Activated CD8-positive, alpha-beta memory T cell treated with anti-CD3 and anti-CD28 coated beads, Interleukin-2, amount 50 U/mL, for 48 hours (primary cell): ENCODE results near the gene MPP3.
A peak's percentile ranks its signal among the peaks of the same experiment; 100 is the strongest.
"Not testable (repeated sequence)": the region's sequence is repeated elsewhere in the genome, so short reads cannot be mapped to it uniquely, and the experiment has no call there.

ENCODE experiments used
- DNase-seq: peaks from one replicate; pipeline ENCODE4 v3.0.0-alpha.2; 2020

MPP3 gene, protein sequence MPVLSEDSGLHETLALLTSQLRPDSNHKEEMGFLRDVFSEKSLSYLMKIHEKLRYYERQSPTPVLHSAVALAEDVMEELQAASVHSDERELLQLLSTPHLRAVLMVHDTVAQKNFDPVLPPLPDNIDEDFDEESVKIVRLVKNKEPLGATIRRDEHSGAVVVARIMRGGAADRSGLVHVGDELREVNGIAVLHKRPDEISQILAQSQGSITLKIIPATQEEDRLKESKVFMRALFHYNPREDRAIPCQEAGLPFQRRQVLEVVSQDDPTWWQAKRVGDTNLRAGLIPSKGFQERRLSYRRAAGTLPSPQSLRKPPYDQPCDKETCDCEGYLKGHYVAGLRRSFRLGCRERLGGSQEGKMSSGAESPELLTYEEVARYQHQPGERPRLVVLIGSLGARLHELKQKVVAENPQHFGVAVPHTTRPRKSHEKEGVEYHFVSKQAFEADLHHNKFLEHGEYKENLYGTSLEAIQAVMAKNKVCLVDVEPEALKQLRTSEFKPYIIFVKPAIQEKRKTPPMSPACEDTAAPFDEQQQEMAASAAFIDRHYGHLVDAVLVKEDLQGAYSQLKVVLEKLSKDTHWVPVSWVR

DNA sequence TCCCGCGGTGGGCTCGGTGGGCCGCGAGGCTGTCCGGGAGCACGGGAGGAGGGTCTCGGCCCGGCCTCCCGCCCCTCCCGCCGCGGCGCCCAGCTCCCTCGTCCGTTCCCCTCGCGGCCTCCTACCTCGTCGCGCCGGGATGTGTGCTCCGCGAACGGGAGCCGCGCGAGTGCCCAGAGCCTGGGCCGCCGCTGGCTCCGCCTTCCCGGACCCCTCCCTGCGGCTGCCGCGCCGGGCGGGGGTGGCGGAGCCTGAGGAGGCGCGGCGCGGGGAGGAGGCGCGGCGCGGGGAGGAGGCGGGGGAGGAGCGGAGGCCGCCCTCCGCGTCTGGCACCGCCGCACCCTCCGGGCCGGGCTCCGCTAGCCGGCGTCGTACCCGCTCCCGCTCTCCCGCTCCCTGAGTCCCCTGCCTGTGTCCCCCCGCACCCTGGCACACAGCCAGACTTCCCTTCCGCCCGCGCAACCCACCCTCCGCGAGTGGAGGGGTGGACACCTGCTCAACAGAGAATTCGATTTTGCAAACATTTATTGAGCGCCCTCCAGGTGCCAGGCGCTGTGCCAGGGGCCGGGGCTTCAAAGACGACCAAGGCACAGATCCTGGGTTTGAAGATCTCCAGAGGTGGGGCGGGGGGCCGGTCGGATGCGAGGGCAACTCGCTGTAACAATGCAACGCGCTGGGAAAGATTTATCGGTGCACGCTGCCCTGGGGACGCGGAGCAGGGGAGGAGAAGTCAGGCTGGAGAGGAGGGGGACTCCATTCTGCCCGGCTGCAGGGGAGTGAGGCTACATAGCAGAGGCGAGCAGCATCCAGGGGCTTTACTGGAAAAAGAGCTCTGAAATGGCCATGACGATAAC lies at the start of gene MPP3:
Gene MPP3, minus strand, starts transcription at position 171 of the 854 bp plus-strand sequence. CDS start 1,240 bp downstream, outside the sequence.
- no peak for DNase-seq

DNA sequence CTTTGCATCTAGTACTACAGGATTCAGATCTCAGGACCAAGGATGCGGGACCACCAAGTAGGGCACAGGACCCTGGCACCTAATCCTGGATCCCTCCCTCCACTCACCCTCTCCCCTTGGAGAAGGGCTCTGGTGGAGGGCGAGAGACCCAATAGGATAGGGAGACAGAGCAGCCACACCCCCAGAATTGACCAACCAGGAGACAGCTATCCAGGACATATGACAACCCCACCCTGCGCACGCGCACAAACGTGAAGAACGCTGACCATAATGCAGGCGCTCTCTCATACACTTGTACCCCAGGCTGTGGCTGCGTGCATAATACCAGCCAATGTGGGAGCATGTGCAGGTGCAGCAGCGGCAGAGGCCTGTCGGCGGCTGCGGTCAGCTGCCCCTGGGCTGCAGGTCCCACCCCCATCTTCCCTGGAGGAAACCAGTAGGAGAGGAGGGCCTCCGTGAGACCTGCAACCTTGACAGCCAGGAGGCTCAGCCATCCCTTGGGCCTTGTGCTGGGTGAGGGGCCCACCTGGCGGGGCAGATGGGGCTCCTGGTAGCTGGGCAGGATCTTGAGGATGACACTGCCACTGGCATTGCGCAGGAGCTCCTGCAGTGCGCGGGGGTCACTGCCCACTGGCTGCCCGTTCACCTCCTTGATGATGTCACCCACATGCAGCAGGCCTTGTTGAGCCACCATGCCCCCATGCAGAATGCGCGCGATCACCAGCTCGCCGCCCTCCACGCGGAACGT lies 49.0 kb upstream of the MPP3 start:
- DNase-seq: no peak

DNA sequence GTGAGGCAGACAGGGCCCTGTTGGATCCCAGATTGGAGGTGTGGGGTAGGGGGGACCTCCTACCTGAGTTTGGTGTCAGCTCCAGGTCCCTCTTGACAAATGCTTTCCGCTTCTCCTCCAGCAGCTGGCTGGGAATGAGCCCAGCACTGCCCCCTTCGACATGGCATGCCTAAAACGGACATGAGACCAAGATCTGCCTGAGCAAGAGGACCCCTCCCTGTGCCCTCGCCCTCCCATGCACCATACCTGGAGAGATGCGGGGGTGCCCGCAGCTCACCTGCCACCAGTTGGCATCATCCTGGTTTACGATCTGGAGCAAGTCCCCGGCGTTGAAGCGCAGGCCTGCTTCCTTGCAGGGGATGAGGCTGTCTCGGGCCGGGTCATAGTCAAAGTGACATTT lies 48.2 kb upstream of the MPP3 start:
- DNase-seq: no peak

DNA sequence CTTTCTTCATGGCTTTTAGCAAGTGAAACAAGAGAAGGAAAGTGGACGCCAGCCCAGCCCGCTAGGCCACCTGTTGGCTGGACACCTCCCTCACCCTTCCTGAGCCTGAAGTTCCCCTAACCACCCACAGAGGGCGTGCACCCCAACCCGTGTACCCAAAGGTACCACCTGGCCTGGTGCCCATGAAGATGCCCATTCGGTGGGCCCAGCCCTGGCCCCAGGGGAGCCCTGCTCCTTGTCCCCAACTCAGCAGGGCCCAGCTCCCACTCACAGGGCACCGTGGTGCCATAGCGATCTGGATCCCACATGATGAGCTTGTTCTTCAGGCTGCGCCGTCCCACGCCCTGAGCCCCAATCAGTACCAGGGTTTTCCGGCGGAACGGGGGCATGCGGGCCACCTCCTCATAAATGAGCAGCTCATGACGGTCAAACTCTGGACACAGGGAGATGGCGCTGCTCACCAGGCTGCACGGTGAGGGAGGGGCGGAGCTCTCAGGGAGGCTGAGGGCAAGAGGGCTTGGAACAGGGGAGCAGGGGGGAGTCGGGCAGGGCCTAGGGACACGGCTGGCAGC lies 47.6 kb upstream of the MPP3 start:
- peak; percentile 75 for DNase-seq

DNA sequence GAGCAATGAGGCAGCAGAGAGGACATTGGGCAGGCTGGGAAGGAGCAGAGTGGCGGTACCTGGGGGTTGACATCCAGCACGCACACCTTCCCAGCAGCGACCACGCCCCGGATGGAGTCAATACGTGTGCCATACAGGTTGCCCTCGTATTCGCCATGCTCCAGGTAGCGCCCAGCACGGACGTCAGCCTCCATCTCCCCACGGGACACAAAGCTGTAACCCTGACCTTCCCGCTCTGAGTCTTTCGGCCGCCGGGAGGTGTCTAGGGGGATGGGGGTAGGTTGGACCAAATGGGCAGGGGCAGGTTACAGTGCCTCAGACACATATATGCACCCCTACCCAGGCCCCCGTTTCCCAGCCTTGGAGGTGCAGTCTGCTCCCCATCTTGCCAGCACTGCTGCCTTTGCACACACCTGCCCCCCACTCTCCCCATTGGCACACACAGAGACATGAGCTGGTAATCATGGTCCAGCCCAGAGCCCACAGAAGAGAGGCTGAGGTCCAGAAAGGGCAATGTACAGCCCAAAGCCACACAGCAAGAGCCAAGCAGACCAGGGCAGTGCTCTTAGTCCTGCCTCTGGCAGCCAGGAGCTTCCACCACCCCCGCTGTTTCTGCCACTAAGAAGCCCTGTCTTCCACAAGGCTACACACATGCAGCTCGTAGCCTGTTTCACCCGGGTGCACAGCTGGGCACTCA lies 46.9 kb upstream of the MPP3 start:
- DNase-seq: no peak

DNA sequence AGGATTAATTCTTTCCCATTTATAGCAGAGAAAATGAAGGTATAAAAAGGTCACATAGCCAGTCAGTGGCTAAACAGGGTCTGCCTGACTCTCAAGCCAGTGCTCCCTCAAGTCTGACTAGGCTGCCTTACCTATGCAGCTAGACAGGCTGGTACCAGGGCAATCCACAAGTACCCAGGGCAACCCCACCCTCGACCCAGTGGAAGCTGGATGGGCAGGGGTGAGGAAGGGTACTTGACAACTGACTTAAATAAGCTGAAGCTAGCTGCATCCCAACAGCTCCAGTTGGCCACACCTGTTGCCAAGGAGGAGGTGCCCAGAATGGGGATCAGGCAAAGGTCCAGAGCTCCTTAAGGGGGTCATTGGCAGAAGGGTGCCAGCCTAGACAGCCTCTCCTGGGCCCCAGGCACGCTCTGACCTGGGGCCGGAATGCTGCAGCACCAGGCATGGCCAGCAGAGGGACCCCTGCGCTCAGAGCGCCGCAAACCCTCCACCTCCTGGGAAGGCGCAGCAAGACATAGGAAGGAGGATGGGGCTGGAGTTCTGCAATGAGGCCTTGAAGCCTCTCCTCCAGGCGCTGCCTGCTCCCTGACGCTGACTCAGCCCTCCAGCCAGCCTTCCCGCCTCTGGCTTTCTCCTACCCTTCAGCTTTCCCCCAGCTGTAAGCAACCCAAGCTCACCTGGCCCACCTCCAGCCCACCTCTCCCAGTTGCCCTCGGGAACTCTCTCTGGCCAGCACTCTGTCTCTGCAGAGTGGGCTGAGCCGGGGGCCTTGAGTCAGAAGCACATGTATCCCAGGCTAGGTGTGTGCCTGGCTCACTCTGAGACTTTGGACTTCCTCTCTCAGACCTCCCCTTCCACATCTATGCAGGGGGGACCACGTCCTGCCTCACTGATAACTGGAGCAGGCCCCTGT lies 45.6 kb upstream of the MPP3 start:
- DNase-seq: peak; percentile 90

DNA sequence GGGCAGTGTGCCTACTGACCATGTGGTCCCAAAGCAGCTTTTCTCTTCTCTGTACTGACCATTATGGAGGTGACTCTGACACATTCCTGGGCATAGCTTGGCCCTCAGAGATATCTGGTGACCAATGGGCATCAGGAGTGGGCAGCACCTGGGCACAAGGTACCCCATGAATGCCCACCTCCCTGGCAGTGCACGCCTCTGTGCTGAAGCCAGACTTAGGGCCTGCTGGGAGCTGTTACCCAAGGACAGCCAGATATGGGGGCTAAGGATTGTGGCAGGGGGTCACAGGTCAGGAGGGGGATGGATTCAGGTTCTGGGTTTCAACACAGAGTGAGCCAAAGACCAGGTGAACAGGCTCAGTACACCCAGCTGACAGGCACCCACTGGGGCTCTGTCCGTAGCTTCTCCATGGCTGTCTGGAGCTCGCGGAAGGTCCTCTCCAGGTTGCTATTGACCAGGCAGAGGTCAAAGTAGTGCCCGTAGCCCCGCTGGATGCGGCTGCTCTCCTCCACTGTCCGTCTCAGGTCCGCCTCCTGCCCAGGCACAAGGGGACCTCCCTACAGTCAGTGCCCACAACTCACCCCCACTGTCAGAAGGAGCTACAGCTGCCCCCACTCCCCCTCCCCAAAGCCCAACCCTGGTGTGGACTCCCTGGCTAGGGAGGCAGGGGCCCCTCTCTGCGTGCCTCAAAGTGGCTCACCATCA lies 44.7 kb upstream of the MPP3 start:
- DNase-seq: no peak

DNA sequence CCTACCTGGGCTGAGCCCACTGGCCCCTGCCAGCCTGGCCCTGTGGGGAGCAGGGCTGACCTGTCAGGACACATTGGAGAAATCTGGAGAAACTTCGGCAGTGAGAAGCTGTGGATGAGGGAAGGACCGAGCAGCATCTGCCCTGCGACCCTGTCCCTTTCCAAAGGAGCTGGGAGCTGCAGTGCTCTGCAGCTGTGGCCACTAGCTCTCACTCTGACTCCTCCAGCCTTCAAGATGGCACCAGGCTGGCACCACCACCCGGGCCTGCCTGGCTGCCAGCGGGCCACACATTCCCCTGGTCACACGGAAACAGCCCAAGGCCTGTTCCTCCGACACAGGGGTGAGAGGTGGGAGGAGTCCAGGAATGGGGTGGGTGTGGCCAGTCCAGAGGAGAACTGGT lies 44.1 kb upstream of the MPP3 start:
- no peak for DNase-seq

DNA sequence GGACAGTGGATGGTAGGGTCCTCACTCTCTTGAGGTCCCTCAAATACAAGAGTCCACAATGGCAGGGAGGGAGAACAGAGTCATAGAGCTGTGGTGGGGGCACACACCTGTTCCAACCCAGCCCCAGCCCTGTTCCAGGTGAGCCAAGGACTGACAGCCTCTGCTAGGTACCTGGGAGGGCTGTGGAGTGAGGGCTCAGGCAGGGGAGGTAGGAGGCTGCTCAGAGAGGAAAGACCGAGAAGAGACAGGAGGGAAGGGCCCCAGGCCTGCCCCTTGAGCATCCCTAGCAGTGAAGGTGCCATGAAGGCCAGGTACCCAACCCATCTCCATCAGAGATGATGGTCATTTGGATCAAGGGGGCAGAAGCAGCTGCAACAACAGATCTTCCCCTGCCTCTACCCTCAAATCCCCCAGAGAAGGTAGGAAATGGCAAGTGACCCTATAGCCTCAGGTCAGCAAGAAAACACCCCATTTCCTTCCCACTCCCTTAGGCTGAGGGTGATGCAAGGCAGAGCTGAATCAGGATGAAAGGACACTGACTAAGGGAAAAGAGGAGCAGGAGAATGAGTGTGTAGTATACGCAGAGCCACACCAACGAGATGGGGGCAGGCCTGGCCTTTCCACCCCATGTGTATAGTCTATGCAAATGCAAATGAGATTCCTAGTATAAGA lies 42.7 kb upstream of the MPP3 start:
- DNase-seq: no peak

DNA sequence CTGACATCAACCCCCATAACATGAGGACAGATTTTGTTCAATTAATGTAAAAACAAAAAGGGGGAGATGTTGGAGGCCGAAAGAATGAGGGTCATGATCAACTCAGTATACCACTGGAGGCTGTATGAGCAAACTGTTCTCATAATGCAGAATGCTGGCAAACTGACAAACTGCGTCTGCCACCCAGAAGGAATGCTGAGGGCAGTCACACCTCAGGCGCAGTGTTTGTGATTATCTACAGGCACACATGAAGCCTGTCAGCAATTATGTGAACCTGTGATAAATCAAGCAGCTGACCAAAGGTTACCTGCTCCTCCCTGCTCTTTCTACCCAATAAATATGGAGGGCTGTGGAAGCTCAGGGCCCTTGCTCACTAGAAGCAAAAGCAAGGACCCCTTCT lies 41.3 kb upstream of the MPP3 start:
- no peak for DNase-seq

DNA sequence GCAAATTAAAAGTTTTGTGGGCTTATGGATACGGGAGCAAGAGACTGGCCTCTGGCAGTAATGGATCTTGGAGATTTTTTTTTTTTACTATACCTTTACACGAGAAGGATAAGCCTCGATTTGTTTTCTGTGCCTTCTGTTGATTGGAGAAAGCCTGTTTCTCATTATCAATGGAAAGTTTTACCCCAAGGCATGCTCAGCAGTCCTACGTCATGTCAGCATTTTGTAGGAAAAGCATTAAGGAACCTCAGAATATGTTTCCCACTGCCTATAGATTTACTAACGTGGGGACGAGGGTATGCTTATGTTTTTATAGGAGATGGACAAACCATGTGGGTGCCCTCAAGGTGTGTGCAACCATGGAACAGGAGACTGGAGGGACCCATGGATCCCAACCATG lies 40.9 kb upstream of the MPP3 start:
- DNase-seq: no peak

DNA sequence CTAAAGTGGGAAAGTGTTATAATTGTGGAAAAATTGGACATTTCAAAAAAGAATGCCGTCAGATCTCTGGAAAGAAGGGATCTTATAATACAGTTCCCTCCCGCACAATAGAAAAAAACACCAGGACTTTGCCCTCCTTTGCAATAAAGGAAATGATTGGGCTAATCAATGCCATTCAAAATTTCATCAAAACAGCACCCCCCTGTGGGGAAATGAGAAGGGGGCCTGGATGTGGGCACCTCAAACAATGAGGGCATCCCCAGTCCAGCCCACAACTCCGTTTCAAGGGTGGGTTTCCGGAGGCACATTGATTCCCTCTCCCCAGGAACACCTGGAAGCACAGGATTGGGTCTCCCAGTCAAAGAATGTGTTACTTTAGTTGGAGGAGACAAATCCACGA lies 40.1 kb upstream of the MPP3 start:
- no peak for DNase-seq

DNA sequence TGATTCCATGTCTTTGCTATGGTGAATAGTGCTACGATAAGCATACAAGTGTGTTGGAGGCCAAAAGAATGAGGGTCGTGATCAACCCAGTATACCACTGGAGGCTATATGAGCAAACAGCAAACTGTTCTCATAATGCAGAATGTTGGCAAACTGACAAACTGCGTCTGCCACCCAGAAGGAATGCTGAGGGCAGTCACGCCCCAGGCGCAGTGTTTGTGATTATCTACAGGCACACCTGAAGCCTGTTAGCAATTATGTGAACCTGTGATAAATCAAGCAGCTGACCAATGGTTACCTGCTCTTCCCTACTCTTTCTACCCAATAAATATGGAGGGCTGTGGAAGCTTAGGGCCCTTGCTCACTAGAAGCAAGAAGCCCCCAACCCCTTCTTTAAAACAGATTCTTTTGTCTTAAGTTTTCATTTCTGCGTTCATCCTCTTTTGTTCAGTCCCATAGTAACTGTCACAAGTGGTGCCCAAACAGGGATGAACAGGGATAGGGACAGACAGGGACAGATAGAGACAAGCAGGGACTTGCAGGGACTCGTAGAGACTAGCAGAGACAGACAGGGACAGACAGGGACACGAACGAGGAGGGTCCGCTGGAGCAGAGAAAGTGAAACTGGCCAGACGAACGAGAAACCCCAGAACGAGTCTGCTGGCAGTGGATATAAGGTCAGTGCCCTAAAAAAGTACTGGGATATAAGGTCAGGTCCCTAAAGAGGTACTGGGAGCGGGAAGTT lies 39.2 kb upstream of the MPP3 start:
- DNase-seq: no peak

DNA sequence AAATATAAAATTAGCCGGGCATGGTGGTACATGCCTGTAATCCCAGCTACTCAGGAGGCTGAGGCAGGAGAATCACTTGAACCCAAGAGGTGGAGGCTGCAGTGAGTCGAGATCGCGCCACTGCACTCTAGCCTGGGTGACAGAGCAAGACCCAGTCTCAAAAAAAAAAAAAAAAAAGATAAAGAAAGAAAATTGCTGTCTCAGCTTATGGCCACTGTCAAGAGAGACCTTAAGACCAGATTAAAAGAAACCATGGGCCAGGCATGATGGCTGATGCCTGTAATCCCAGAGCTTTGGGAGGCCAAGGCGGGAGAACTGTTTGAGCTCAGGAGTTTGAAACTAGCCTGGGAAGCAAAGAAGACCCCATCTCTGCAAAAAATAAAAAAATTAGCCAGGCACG lies 36.1 kb upstream of the MPP3 start:
- DNase-seq: not testable (repeated sequence)

DNA sequence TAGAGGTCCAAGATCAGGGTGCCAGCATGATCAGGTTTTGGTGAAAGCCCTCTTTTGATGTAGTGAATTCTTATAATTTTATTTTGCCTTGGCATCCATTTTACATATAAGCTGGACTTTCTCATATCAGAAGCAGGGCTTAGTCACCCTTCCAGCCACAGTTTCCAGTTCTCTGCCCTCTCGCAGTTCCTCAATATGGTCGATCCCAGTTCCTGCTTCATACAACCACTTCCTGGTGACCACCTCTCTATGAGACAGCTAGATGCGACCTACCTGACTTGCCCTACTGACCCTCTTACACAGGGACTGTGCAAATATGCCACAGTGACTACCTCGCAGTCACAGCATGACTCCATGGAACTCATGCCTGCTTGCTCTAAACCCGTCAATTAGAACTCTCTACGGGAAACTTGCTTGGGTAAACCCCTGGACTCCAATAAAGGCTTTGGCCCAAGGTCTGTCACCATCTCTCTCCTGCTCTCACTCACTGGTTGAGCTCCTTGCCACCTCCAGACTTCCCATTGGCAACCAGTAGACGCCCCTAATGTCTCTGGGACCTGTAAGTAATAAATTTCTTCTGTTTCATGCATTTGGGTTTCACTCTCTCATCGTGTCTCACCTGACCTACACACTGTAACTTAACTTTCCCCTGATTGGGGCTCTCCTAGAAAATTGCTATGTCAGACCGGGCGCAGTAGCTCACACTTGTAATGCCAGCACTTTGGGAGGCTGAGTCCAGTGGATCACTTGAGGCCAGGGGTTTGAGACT lies 35.5 kb upstream of the MPP3 start:
- DNase-seq: no peak

DNA sequence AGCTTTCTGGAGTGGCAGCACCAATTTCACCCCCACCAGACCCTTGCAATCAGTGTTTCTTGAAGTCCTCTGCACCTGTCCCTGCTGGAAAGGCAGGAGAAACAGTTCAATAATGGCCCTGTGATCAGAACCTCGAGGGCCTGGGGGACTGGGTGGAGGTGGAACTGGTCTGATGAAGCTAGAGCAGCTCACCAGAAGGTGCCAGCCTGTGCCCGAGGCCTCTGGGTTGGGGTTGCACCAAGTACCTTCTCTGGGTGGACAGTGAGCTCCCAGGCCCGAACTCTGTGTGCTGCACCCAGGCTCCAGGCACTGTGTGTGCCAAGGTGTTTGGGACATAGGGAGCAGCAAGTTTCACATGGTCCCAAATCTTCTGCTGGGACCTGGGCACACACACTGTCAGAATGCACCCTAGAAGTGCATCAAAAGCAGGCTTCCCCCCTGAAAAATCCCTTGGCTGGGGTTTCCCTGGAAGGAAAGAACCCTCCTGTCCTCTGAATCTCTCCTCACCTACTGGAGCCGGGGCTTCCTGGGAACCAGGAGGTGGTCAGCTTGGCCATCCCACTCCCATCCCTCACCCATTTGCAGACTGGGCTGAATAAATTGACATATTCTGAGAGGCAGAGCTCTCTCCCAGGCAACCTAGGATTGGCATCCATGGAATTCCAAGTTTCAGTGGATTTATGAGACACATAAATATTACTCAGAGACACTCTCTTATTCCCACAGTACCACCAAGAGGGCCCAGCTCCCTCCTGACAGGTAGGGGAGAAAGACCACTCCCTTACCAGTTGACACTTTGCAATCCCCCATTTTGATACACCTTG lies 31.4 kb upstream of the MPP3 start:
- no peak for DNase-seq

DNA sequence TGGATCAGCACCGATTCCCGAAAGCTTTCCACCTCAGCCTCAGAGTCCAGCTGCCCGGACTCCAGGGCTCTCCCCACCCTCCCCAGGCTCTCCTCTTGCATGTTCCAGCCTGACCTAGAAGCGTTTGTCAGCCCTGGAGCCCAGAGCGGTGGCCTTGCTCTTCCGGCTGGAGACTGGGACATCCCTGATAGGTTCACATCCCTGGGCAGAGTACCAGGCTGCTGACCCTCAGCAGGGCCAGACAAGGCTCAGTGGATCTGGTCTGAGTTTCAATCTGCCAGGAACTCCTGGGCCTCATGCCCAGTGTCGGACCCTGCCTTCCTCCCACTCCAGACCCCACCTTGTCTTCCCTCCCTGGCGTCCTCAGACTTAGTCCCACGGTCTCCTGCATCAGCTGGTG lies 29.0 kb upstream of the MPP3 start:
- DNase-seq: no peak
